Effector CD8-positive, alpha-beta T cell (primary cell): Measurements from ENCODE around the gene NIPSNAP3A.
"Not testable (repeated sequence)": the region's sequence is repeated elsewhere in the genome, so short reads cannot be mapped to it uniquely, and the experiment has no call there.

Source experiments
- DNase-seq: peaks from one replicate; lab custom pipeline; 2025; lab: John Stamatoyannopoulos, UW
- total RNA-seq, 4 experiments: gene quantifications; one replicate each; lab custom pipeline; 2026; lab: John Stamatoyannopoulos, UW

NIPSNAP3A gene
- total RNA-seq: 6.6 to 15.0 (median 9.5) reads per million in 4 experiments

DNA sequence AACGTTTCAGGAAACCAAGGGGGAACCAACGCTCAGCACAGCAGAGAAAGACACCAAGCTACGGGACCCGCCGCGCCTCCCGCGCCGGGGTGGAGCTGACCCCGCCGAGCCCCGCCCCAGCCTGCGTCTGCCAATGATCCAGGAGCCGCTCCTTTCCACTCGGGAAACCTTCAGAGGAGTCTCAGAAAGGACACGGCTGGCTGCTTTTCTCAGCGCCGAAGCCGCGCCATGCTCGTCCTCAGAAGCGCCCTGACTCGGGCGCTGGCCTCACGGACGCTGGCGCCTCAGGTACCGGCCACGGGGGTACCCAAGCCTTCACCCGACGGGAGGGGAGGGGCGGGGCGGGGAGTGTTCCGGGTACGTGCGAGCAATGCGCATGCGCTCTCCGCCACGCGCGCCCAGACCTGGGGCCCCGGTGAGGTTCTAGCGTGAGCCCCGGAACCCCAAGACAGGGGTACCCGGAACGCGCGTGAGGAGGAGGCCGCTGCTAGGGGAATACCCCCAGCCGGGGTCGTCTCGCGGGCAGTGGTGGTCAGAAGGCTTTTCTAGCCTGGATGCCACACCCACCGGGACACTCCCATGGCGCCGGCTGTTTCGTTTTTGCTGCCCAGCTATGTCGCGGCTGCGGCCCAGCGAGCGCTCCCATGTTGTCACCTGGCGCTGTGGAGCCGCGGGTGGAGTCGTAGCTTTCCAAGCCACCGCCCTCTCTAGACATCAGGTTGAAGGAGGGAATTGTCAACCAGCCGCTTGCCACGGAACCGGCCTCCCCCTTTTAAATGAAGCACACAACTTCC is at the start of gene NIPSNAP3A:
Gene NIPSNAP3A (plus strand): TSS at position 119 of the 794 bp plus-strand sequence. CDS start 110 bp downstream, at position 229.
- peak; percentile 74 for DNase-seq

DNA sequence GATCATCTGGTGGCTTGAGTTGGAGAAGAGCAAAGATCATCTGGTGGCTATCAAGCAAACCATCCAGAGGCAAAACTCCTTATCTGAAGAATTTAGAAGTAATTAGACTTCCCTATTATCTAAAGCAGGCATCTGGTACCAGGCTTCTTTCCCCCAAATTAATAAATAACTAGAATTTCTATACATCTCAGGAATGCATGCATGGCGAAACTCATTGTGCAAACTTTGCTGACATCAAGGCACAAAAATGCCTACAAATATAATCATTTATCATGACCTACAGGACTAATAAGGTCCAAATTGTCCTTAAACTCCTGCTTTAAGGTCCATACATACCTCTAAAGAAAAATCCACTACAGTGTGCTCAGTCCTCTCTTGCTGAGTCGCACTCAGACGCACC is 47.2 kb upstream of the NIPSNAP3A start:
- DNase-seq: no peak

DNA sequence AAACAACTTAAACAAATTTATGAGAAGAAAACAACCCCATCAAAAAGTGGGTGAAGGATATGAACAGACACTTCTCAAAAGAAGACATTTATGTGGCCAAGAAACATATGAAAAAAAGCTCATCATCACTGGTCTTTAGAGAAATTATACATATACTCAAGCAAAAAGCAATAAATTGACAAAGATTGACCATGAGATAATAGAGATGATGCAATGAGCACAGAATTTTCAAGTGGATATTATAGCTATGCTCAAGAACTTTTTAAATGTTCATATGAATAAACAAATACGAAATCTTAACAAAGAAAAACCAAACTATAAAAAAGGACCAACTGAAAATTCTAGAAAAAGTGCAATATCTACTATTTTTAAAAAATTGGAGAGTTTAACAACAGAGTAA is 38.7 kb upstream of the NIPSNAP3A start:
- DNase-seq: not testable (repeated sequence)

DNA sequence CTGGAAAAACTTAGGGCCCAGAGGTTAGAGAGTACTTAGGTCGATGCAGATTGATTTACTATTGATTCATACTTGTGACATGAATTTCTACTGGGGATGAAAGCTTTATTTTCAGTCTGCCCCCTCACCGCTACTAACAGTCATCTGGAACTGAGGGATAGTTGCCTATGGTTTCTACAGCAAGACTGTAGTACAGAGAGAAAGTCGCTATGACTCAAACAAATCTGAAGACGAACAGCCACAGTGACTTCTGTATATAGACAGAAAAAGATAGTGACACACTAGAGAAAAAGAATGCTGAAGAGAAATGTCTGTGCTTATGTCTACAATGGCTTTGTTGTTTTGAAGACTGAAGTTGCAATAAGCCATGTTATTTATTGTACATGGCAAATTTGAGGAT is 35.9 kb upstream of the NIPSNAP3A start:
- no peak for DNase-seq

DNA sequence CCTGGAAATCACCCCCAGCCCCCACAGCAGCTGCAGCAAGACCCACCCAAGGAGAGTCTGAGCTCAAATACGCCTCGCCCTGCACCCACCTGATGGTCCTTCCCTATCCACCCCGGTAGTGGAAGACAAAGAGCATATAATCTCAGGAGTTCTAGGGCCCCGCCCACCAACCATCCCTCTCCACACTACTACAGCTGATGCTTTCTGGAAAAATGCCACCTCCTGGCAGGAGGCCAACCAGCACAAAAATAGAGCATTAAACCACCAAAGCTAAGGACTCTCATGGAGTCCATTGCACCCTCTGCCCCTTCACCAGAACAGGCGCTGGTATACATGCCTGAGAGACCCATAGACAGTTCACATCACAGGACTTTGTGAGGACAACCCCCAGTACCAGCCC is 22.5 kb upstream of the NIPSNAP3A start:
- no peak for DNase-seq

DNA sequence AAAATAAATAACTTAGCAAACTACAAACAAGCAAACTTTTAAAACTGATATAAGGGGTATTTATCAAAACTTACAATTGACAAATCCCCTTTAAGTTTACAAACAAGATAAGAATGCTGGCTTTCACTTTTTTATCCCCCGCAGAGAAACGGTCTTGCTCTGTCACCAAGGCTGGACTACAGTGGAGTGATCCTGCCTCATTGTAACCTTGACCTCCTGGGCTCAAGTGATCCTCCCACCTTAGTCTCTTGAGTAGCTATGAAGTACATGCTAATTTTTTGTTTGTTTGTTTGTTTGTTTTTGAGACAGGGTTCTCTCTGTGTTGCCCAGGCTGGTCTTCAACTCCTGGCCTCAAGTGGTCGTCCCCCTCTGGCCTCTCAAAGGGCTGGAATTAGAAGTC is 9.0 kb upstream of the NIPSNAP3A start:
- DNase-seq: no peak

DNA sequence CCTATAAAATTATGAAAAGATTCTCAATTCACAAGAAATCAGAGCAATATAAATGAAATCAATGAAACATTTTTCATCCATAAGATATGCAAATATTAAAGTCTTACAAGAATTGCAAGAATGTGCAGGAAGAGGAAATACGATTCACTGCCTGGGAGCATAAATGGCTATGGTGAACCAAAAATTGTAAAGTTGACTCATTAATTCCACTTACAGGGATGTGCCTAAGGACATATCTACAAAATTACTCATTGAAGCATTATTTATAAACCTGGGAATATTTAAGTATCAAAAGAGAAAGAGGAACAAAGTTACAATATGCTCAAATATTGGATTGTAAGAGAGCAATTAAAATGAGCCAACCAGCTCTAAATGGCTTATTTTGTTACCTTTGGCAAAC is 6.9 kb upstream of the NIPSNAP3A start:
- no peak for DNase-seq

DNA sequence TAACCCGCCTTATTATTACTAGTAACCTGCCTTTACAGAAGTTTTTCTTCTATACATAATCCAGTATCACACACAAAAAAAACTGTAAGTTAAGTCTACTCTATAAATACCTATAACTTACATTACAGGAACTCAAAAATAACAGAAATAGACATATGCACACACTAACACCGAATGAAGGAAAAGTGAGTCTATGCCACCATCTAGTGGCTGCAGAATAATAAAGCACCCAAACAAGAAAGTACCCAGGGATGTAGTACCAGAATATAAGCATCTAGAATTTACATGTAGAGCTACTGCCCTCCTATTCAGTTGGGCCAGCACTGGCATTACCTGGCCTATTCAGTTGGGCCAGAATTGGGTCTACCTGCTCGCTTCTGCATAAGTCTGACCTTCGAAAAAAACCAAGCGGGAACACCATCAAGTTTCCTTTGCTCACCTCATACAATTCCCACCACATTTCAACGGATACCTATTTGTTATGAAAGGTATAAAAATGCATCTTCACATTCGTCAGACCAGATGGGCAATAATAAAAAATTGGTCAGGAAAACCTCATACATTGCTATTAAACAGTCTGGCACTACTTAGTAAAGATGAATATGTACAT is 4.0 kb upstream of the NIPSNAP3A start:
- DNase-seq: no peak

DNA sequence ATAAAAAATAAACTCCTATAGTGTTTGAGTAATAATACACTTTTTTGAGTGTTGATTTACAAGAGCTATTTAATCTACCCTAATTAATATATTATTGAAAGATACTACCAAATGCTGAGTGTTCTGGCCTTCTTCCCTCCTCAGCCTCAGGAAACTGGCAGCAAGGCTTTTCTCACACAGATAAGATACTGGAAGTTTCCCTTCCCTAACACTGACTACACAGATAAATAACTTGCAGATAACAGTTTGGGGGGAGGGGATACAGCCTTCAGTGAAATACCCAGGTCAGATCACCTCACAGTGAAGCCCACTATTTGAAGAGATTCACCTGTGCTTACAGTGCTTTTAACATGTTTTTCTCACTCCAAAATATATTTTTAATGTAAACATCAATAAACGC is 1.6 kb upstream of the NIPSNAP3A start:
- no peak for DNase-seq

DNA sequence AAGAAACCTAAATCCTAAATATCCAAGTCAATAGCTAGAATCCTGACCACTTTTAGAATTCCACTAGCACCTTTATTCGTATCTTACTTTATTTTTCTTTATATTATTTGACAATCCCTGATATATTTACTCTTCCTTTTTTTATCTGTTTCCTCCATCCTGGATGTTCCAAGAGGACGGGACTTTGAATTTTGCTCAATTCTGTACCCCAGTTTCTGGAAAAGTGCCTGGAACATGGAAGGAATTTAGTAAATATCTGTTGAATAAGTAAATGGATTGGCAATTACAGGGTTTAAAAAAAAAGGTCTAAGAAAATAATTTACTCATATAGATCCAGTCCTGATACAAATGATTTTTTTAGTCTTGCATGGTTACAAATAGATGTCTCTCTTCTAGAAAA is 1.2 kb upstream of the NIPSNAP3A start:
- no peak for DNase-seq

DNA sequence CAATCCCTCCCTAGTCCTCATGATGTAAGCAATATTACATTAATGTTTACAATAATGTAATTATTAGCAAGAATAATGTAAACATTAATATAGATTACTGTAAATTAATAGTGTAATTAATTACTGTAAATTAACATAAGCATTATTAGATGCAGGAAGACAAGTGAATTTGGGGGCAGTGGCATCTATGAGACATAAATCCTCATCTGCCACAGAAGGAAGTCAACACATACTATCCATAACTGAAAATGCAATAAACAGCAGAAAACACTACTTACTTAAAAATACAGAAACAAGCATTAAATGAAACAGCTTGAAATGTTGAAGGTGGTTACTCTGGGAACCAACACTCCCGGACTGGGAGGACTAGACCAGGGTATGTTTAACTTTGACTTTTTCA is 685 bp upstream of the NIPSNAP3A start:
- no peak for DNase-seq

DNA sequence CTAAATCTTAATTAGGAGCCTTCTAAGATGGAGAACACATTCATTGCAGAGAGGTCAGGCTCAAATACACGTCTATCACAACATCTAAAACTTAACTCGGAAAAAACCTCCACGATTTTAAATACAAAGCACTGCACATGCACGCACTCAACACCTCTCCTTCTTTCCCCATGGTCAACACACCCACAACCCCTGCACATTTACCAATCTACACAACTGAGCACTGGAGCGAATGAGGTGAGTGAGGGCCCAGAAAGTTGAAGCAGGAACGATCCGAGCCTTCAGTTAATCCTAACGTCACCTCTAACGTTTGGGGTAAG is 278 bp upstream of the NIPSNAP3A start:
- no peak for DNase-seq

DNA sequence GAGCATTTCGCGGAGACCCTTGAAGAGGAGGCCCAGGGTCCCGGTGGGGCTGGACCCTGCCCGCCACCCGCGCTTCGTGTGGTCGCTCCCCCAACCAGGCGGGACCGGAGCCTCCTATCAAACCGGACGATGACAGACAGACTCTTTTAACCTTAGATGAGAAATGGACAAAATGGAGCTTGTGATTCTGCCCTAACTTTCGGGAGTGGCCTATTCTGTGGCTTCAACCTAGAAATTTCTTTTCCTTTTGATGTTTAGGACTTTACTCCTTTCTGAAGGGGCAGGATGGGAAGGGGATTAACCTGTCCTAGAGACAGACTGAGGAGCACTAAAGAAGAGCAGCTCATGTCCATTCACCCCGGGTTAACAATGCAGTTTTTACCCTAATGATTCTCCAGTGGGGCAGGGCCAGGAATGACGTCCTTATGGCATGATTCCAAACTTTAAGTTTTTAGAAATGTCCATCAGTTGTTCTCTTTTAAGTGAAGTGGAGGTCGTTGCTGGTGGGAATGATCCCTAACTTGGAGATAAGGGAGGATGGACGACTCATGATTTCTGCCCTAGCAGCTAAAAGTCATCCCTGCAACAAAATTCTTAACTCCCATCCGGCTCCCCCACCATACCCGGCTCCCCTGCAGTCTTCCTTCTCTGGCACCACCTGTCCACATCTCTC is 1.0 kb downstream of the NIPSNAP3A start:
- DNase-seq: no peak

DNA sequence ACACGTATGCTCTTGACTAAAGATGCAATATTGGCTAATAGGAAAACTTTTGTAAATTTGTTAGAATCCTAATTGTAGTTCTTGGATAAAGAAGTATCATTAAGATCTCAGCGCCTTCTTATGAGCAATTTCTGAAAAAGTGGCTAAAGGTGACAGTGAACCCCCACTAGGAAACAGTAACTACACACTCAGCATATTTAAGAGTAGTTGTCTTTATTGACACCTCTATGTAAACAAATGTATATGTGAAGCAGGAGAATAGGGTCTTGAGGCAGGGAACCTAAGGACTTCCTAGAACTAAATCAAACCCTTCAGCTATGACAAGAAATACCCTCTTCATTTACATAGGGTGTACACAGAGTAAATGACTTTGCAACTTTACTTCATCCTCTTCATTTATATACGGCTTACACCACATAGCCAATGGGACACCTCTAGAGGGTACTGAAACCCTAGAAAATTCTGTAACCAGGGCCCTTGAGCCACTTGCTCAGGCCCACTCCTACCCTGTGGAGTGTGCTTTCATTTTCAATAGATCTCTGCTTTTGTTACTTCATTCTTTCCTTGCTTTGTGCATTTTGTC is 2.8 kb downstream of the NIPSNAP3A start:
- no peak for DNase-seq

DNA sequence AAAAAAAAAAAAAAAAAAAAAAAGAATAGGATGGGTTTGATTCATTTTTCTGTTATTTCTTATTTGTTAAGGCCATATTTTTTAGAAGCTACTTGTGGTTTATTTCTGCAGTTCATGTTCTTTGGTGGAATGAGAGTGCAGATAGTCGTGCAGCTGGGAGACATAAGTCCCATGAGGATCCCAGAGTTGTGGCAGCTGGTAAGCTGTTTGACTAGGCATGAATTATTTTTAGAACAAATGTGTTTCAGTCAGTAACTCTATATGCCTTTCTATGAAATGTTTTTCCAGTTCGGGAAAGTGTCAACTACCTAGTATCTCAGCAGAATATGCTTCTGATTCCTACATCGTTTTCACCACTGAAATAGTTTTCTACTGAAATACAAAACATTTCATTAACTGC is 11.5 kb downstream of the NIPSNAP3A start:
- no peak for DNase-seq

DNA sequence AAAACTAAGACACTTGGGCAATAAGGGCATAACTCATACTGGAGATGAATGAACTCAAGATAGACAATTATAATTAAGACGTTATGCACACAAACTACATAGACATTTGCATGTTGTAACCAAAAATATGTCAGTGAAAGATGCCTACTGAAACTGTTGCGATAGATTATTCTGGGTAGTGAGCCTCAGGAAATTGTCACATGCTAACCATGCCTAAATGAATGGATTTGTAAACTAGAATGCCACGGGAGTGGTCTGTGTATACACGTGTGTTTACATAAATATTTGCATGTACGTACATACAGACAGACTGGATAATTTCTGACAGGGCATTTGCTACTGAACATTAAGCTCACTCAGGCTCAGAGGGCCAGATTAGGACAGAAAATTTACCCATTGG is 17.7 kb downstream of the NIPSNAP3A start:
- DNase-seq: no peak

DNA sequence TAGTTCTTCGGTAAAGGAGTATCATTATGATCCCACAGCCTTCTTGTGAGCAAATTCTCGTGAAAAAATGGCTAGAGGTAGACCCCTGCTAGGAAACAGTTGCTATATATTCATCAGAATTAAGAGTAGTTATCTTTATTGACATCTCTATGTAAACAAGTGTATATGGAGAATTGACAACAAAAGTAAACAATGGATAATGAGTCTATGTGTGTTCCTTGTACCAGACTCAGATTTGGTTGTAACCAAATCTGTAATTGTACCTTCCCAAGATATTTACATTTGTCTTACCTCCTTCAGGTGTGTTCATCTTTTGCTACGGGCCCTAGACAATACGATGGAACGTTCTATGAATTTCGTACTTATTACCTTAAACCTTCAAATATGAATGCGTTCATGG is 18.5 kb downstream of the NIPSNAP3A start:
- DNase-seq: no peak

DNA sequence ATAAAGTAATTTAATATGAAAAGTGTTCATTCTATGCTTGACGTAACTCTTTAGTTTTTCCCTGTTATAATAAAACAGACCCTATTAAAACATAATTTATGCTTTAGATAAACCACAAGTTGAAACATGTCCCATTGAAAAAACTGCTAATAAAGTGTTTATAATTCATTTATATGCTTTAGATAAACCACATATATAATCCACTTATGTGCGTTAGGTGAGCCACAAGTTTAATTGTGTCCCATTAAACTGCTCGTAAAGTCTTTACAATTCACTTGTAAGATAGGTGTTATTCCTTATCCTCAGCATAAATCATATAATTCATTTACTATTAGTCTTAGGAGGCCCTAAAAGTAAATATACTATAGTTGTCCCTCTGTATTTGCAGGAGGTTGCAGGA is 20.0 kb downstream of the NIPSNAP3A start:
- no peak for DNase-seq

DNA sequence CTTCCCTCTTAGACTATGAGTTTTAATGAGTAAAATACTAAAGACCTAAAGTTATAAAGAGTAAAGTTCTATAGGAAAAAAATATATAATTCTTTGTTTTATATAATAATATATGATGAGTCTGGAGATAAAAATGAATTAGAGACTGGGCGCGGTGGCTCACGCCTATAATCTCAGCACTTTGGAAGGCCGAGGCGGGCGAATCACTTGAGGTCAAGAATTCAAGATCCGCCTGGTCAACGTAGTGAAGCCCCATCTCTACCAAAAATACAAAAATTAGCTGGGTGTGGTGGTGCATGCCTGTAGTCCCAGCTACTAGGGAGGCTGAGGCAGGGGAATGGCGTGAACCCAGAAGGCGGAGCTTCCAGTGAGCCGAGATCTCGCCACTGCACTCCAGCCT is 21.5 kb downstream of the NIPSNAP3A start:
- not testable (repeated sequence) for DNase-seq

DNA sequence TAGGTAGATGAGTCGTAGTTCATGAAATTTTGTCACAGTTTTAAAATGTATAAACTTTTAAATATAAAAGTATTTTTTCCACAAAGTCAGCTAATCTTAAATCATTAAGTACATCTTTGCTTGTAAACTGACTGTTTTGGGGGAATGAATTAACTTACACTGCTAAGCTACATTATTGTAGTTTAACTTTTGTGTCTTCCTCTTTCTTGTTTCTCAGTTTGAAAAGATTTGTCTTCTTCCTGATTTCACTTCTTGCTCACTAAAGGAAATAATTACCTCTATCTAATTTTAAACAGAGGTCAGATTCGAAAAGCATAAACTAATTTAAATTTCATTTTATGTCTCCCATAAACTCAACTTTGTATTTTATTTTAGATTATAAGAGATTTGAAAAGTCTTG is 22.2 kb downstream of the NIPSNAP3A start:
- no peak for DNase-seq

DNA sequence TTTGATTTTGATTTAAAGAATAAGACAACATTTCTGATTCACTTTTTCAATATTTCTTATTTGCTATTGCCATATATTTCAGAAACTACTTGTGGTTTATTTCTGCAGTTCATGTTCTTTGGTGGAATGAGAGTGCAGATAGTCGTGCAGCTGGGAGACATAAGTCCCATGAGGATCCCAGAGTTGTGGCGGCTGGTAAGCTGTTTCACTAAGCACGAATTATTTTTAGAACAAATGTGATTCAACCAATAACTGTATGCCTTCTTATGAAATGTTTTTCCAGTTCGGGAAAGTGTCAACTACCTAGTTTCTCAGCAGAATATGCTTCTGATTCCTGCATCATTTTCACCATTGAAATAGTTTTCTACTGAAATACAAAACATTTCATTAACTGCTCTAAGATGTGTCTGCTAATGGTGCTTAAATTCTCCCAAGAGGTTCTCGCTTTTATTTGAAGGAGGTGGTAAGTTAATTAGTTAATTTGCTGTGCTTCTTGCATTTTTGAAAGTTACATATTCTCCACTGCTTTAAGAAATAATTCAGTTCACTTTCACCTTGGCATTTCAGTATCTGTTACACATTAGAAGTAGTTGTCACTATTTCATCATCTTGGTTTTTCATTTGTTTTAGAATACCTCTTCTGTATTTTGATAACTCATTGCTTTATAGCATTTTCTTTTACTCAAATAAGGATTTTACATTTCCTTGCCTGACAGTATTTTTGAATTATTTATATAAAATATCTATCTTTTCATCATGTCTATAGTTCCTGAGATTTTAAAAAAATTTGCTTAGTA is 25.4 kb downstream of the NIPSNAP3A start:
- no peak for DNase-seq

DNA sequence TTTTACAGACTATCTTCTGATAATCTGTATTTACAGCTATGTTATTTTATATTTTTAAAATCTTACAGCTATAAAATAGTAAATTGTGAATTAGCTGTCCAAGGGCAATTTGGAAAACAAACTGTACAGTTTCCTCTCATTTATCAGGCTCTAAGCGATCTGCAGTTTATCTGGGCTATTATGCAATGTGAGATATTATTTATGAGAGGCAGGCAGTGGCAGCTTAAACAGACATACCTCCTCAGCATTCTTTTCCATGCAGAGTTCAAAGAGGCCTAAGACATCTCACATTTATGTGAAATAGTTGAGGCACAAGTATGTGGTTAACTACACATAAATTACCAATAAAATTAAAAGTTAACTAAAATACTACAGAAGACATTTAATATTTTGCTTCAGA is 26.6 kb downstream of the NIPSNAP3A start:
- DNase-seq: no peak
